Neural cell (in vitro differentiated cells): Measurements from ENCODE around the gene RFC2. TPM values are rescaled to one million over a fixed set of nuclear protein-coding genes. Genes with fewer than 3 reads are reported as not detected.

ENCODE experiments used
- H2AFZ ChIP-seq: fragments of 200-600, 300-800 bp; sonication (generic), shearing (Covaris generic); 2 replicates; pipeline ENCODE4 v1.6.0; 2014; ENCODE audit warnings: low read depth, mild to moderate bottlenecking, antibody characterized with exemption, low read length, moderate library complexity
- H3F3A ChIP-seq: fragments of 200-600 bp; shearing (Covaris generic); 2 replicates; pipeline ENCODE4 v1.6.1; 2016; ENCODE audit warnings: mild to moderate bottlenecking, moderate library complexity, mixed read lengths, antibody characterized with exemption, low read length; ENCODE audit not compliant: insufficient read depth, poor library complexity, severe bottlenecking
- H3K27ac ChIP-seq: fragments of 200-600, 300-800 bp; sonication (generic), shearing (Covaris generic); 2 replicates; pipeline ENCODE4 v1.5.1; 2014; ENCODE audit warnings: mild to moderate bottlenecking, low read length, moderate library complexity
- H3K27me3 ChIP-seq: fragments of 300-800, 200-600 bp; sonication (generic), shearing (Covaris generic); 2 replicates; pipeline ENCODE4 v1.6.0; 2014; ENCODE audit warnings: mild to moderate bottlenecking, low read depth, low read length, moderate library complexity; ENCODE audit not compliant: insufficient read depth
- H3K36me3 ChIP-seq: fragments of 300-800, 200-600 bp; sonication (generic), shearing (Covaris generic); 2 replicates; pipeline ENCODE4 v1.5.1; 2014; ENCODE audit warnings: mild to moderate bottlenecking, antibody characterized with exemption, low read length, moderate library complexity; ENCODE audit not compliant: insufficient read depth
- H3K4me2 ChIP-seq: fragments of 300-800, 200-600 bp; sonication (generic), shearing (Covaris generic); 2 replicates; pipeline ENCODE4 v1.6.0; 2014; ENCODE audit warnings: mild to moderate bottlenecking, low read length
- H3K4me3 ChIP-seq: fragments of 300-800, 200-600 bp; sonication (generic), shearing (Covaris generic); 2 replicates; pipeline ENCODE4 v1.5.1; 2014; ENCODE audit warnings: mild to moderate bottlenecking, low read length, moderate library complexity
- H3K79me2 ChIP-seq: fragments of 200-600 bp; shearing (Covaris generic); replicated peaks from 2 replicates; pipeline ENCODE4 v1.6.0; 2014; ENCODE audit warnings: mild to moderate bottlenecking, low read length, moderate library complexity; ENCODE audit not compliant: insufficient read depth
- H3K9ac ChIP-seq: fragments of 300-800, 200-600 bp; sonication (generic), shearing (Covaris generic); 2 replicates; pipeline ENCODE4 v1.6.1; 2016; ENCODE audit warnings: mild to moderate bottlenecking, low read length, mixed read lengths
- H3K9me2 ChIP-seq: fragments of 200-600 bp; shearing (Covaris generic); 2 replicates; pipeline ENCODE4 v1.6.1; 2016; ENCODE audit warnings: mild to moderate bottlenecking, low read length, mixed read lengths; ENCODE audit not compliant: insufficient read depth
- H3K9me3 ChIP-seq: fragments of 200-600, 300-800 bp; sonication (generic), shearing (Covaris generic); 2 replicates; pipeline ENCODE4 v1.6.1; 2016; ENCODE audit warnings: mild to moderate bottlenecking, mixed run types, low read length, moderate library complexity, mixed read lengths
- H4K20me1 ChIP-seq: fragments of 200-600 bp; shearing (Covaris generic); 2 replicates; pipeline ENCODE4 v1.6.1; 2016; ENCODE audit warnings: mild to moderate bottlenecking, mixed run types; ENCODE audit not compliant: insufficient read depth
- EP300 ChIP-seq: fragments of 450-650 bp; conservative IDR thresholded peaks from 2 replicates; pipeline ENCODE4 v1.6.1; 2014; ENCODE audit warnings: antibody characterized with exemption, mild to moderate bottlenecking, moderate library complexity; ENCODE audit not compliant: poor library complexity, severe bottlenecking
- EZH2 ChIP-seq: fragments of 200-600, 300-800 bp; shearing (Covaris generic), sonication (generic); IDR thresholded peaks from 2 replicates; pipeline ENCODE4 v1.6.1; 2014; ENCODE audit warnings: antibody characterized with exemption, low read length, borderline replicate concordance, mild to moderate bottlenecking; ENCODE audit not compliant: insufficient read depth, poor library complexity, severe bottlenecking
- MXI1 ChIP-seq: fragments of 450-650 bp; conservative IDR thresholded peaks from 2 replicates; pipeline ENCODE4 v1.6.1; 2014; ENCODE audit warnings: antibody characterized with exemption, mild to moderate bottlenecking; ENCODE audit not compliant: poor library complexity, severe bottlenecking
- POLR2AphosphoS5 ChIP-seq: IDR thresholded peaks from 2 replicates; pipeline ENCODE4 v1.6.1; 2012
- RAD21 ChIP-seq: fragments of 450-650 bp; conservative IDR thresholded peaks from 2 replicates; pipeline ENCODE4 v1.6.1; 2014; ENCODE audit warnings: antibody characterized with exemption, mild to moderate bottlenecking, moderate library complexity
- SMC3 ChIP-seq: fragments of 450-650 bp; conservative IDR thresholded peaks from 2 replicates; pipeline ENCODE4 v1.6.1; 2014; ENCODE audit warnings: antibody characterized with exemption, mild to moderate bottlenecking, moderate library complexity; ENCODE audit not compliant: poor library complexity
- TAF1 ChIP-seq: IDR thresholded peaks from 2 replicates; pipeline ENCODE4 v1.6.1; 2012; ENCODE audit warnings: low read depth
- polyA minus RNA-seq: library from RNA; depleted of rRNA, polyadenylated mRNA; stranded (reverse); fragments of >200 nt; gene quantifications from 2 replicates; pipeline ENCODE4 v1.2.3, GENCODE V29; 2014
- polyA plus RNA-seq: library from polyadenylated mRNA; depleted of rRNA; stranded (reverse); fragments of >200 nt; gene quantifications from 2 replicates; pipeline ENCODE4 v1.2.3, GENCODE V29; 2014
- TF ChIP-seq, protein P1 (sequence below): fragments of 450-650 bp; IDR thresholded peaks from 2 replicates; pipeline ENCODE4 v1.5.1; 2014; ENCODE audit warnings: antibody characterized with exemption, mild to moderate bottlenecking, moderate library complexity; ENCODE audit not compliant: poor library complexity, severe bottlenecking
- TF ChIP-seq, protein P2 (sequence below): IDR thresholded peaks from 2 replicates; pipeline ENCODE4 v1.6.1; 2012; ENCODE audit warnings: borderline replicate concordance

The RFC2 gene
- polyA plus RNA-seq (20.9 and 35.3 TPM in 2 replicates), polyA minus RNA-seq (22.7 and 23.4 TPM in 2 replicates)

DNA sequence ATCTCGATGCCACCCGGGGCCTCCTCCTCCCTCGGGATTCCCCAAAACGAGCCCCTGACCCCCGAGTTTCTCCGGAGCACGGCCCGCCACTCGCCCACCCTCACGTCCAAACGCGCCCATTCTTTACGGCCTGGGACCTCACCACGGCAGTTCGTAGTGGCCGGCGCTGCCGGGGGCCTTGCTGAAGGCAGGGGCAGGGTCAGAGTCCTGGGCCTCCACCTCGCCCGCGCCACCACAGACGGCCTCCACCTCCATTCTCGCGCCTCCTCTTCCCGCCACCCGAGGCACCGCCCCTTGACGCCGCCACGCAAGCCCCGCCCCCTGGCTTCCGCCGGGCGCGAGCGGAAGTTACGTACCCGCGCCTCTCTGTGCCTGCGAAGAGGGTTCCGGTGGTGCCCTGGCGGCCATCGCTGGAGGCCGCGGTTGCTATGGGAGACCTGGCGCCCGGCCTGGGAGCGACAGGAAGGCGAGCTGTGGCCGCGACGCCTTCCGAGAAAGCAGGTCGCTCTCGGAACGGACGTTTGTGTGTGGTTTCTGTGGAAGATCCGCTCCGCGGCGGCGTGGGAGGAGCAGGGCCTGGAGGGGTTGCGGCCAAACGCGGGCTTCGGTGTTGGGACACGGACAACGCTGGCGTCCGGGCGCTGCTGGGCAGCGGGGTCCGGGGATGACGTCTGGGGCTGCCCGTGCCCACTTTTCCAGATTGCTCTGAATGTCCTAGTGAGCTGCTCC is at the start of gene RFC2:
RFC2 (minus strand) TSS at position 271 of the 729 bp plus-strand sequence; CDS start at position 255, 16 bp downstream.
- no peaks in the 10 kb centered on the region for H3K27me3 ChIP-seq
- H3K79me2 ChIP-seq, result peaks cover 23% of the 10 kb centered on the region
- no peaks in the 10 kb centered on the region for H3K9me2 ChIP-seq
- H4K20me1 ChIP-seq, result no peaks in the 10 kb centered on the region
- TF ChIP-seq MXI1, result peak; percentile 91
- peak; percentile 98 for TF ChIP-seq POLR2AphosphoS5
- peak; percentile 80 for TF ChIP-seq TAF1
- peak; percentile 52 for TF ChIP-seq SMC3
- TF ChIP-seq, protein P1, sequence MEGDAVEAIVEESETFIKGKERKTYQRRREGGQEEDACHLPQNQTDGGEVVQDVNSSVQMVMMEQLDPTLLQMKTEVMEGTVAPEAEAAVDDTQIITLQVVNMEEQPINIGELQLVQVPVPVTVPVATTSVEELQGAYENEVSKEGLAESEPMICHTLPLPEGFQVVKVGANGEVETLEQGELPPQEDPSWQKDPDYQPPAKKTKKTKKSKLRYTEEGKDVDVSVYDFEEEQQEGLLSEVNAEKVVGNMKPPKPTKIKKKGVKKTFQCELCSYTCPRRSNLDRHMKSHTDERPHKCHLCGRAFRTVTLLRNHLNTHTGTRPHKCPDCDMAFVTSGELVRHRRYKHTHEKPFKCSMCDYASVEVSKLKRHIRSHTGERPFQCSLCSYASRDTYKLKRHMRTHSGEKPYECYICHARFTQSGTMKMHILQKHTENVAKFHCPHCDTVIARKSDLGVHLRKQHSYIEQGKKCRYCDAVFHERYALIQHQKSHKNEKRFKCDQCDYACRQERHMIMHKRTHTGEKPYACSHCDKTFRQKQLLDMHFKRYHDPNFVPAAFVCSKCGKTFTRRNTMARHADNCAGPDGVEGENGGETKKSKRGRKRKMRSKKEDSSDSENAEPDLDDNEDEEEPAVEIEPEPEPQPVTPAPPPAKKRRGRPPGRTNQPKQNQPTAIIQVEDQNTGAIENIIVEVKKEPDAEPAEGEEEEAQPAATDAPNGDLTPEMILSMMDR, result peak; percentile 47
- peak; percentile 38 for TF ChIP-seq RAD21
- peak; percentile 63 for TF ChIP-seq EP300
- TF ChIP-seq, protein P2, sequence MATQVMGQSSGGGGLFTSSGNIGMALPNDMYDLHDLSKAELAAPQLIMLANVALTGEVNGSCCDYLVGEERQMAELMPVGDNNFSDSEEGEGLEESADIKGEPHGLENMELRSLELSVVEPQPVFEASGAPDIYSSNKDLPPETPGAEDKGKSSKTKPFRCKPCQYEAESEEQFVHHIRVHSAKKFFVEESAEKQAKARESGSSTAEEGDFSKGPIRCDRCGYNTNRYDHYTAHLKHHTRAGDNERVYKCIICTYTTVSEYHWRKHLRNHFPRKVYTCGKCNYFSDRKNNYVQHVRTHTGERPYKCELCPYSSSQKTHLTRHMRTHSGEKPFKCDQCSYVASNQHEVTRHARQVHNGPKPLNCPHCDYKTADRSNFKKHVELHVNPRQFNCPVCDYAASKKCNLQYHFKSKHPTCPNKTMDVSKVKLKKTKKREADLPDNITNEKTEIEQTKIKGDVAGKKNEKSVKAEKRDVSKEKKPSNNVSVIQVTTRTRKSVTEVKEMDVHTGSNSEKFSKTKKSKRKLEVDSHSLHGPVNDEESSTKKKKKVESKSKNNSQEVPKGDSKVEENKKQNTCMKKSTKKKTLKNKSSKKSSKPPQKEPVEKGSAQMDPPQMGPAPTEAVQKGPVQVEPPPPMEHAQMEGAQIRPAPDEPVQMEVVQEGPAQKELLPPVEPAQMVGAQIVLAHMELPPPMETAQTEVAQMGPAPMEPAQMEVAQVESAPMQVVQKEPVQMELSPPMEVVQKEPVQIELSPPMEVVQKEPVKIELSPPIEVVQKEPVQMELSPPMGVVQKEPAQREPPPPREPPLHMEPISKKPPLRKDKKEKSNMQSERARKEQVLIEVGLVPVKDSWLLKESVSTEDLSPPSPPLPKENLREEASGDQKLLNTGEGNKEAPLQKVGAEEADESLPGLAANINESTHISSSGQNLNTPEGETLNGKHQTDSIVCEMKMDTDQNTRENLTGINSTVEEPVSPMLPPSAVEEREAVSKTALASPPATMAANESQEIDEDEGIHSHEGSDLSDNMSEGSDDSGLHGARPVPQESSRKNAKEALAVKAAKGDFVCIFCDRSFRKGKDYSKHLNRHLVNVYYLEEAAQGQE, result no peak
- TF ChIP-seq EZH2, result no peak
- H3K4me2 ChIP-seq, result peak within 1 kb of the TSS; percentile 62
- peak within 1 kb of the TSS; percentile 100 for H2AFZ ChIP-seq
- H3K9ac ChIP-seq, result peak within 1 kb of the TSS; percentile 99
- no peaks in the 10 kb centered on the region for H3K36me3 ChIP-seq
- peak within 1 kb of the TSS; percentile 97 for H3K27ac ChIP-seq
- no peaks in the 10 kb centered on the region for H3F3A ChIP-seq
- no peaks in the 10 kb centered on the region for H3K9me3 ChIP-seq
- peak within 1 kb of the TSS; percentile 100 for H3K4me3 ChIP-seq

DNA sequence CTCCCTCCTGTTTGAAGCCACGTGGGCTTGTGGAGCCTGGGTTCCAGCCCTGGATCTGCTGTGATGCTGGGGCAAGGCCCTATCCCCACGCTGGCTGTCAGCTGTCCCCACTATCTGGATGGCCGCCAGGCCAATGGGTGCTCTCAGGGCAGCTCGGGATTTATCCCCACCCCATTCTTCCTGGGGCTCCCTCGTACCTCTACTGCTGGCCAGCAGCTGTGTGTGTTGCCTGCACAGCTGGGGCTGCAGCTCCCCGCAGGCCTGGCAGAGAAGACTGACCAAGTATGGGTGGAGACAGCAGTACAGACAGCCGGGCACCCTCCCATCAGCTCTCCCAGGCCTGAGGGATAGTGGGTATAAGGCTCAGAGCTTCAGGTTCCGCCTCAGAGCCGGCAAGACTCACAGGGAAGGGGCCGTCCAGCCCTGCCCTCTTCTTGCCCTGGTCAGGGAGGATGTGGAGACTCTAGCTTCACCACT is 48.6 kb upstream of the RFC2 start:
- no peak for TF ChIP-seq TAF1
- TF ChIP-seq, protein P1, result no peak
- TF ChIP-seq POLR2AphosphoS5, result no peak
- TF ChIP-seq RAD21, result no peak
- TF ChIP-seq, protein P2, result no peak
- TF ChIP-seq SMC3, result no peak
- no peak for TF ChIP-seq EP300
- TF ChIP-seq EZH2, result no peak
- TF ChIP-seq MXI1, result no peak
- Histone ChIP-seq H3K79me2 (peaks cover 24% of the 10 kb centered on the region), H3K36me3 (no peaks in the 10 kb centered on the region), H3F3A (no peaks in the 10 kb centered on the region), H4K20me1 (peaks cover 11% of the 10 kb centered on the region), H3K9me2 (no peaks in the 10 kb centered on the region), H3K9me3 (no peaks in the 10 kb centered on the region), H3K27me3 (no peaks in the 10 kb centered on the region), H2AFZ (no peak overlapping the region), H3K9ac (no peak overlapping the region), H3K4me3 (no peak overlapping the region), H3K4me2 (no peak overlapping the region), H3K27ac (no peak overlapping the region)
